Peyer's patch (tissue), 4 donors: ENCODE measurements around the gene HTR3A.

Experiments used
- CTCF ChIP-seq, 6 experiments: fragments of 450-650 bp in 4 of 6; fragments of 200-600 bp in 2 of 6; sonication (generic) in 1 of 6; IDR thresholded peaks; one replicate each; pipeline ENCODE4 v1.5.1; 2017 to 2019; ENCODE audit warnings: antibody characterized with exemption in 6 of 6, mild to moderate bottlenecking in 3 of 6, moderate library complexity in 1 of 6
- POLR2A ChIP-seq, 2 donors: fragments of 450-650 bp; IDR thresholded peaks; one replicate each; pipeline ENCODE4 v1.5.1; 2017; ENCODE audit warnings: antibody characterized with exemption in 2 of 2, mild to moderate bottlenecking in 2 of 2, moderate library complexity in 2 of 2

- TF ChIP-seq CTCF (IDR thresholded peaks at IDR 0.05), result no peak
- no peak for TF ChIP-seq POLR2A (IDR thresholded peaks at IDR 0.05)
Measured at GRCh38 chr11:114025329-114025907, 50.5 kb downstream of the HTR3A start.
